Smooth muscle cell (in vitro differentiated cells): ENCODE results near the gene SPR. TPM values are rescaled to one million over a fixed set of nuclear protein-coding genes. Genes with fewer than 3 reads are reported as not detected.

Source experiments
- DNase-seq: peaks from one replicate; lab custom pipeline; 2025; ENCODE audit not compliant: unreplicated experiment; lab: John Stamatoyannopoulos, UW
- H2AFZ ChIP-seq: fragments of 200-600 bp; sonication (generic); 2 replicates; pipeline ENCODE4 v1.6.0; 2016; ENCODE audit warnings: antibody characterized with exemption, low read depth, mild to moderate bottlenecking
- H3F3A ChIP-seq: fragments of 200-600 bp; sonication (generic); 2 replicates; pipeline ENCODE4 v1.6.0; 2017; ENCODE audit warnings: antibody characterized with exemption, low read depth
- H3K27ac ChIP-seq: fragments of 200-600 bp; sonication (generic); 2 replicates; pipeline ENCODE4 v1.5.1; 2016; ENCODE audit warnings: low read depth, mild to moderate bottlenecking
- H3K27me3 ChIP-seq: fragments of 200-600 bp; sonication (generic); 2 replicates; pipeline ENCODE4 v1.6.1; 2016; ENCODE audit warnings: low read depth, mild to moderate bottlenecking
- H3K36me3 ChIP-seq: fragments of 200-600 bp; sonication (generic); 2 replicates; pipeline ENCODE4 v1.5.1; 2016; ENCODE audit warnings: low read depth
- H3K4me1 ChIP-seq: fragments of 200-600 bp; sonication (generic); 2 replicates; pipeline ENCODE4 v1.5.1; 2016; ENCODE audit warnings: low read depth
- H3K4me2 ChIP-seq: fragments of 200-600 bp; sonication (generic); 2 replicates; pipeline ENCODE4 v1.6.0; 2016; ENCODE audit warnings: mild to moderate bottlenecking
- H3K4me3 ChIP-seq: fragments of 200-600 bp; sonication (generic); 2 replicates; pipeline ENCODE4 v1.5.1; 2016; ENCODE audit warnings: mild to moderate bottlenecking
- H3K79me2 ChIP-seq: fragments of 200-600 bp; sonication (generic); 2 replicates; pipeline ENCODE4 v1.6.0; 2016; ENCODE audit warnings: low read depth, mild to moderate bottlenecking
- H3K9ac ChIP-seq: fragments of 200-600 bp; sonication (generic); 2 replicates; pipeline ENCODE4 v1.6.0; 2016; ENCODE audit warnings: low read depth
- H3K9me3 ChIP-seq: fragments of 200-600 bp; sonication (generic); replicated peaks from 2 replicates; pipeline ENCODE4 v1.5.1; 2016; ENCODE audit warnings: low read depth
- H4K20me1 ChIP-seq: fragments of 200-600 bp; sonication (generic); 2 replicates; pipeline ENCODE4 v1.6.0; 2016; ENCODE audit warnings: low read depth
- CTCF ChIP-seq: fragments of 200-600 bp; sonication (generic); IDR thresholded peaks from 2 replicates; pipeline ENCODE4 v1.5.1; 2017; ENCODE audit warnings: borderline replicate concordance, mild to moderate bottlenecking, antibody characterized with exemption; ENCODE audit not compliant: insufficient read depth, poor library complexity, severe bottlenecking
- WGBS: methylation state at CpG from one replicate; pipeline ENCODE4 v1.1.7; 2016; ENCODE audit warnings: low lambda C conversion rate; 5-methylcytosine and 5-hydroxymethylcytosine counted together
- polyA plus RNA-seq: library from polyadenylated mRNA; unstranded; fragments of >200 nt; fragmentation: Nextera tagmentation; extraction: Ambion mirVana; gene quantifications from 2 replicates; pipeline ENCODE4 v1.2.1, GENCODE V29; 2016
- total RNA-seq: library from RNA; depleted of rRNA; stranded (reverse); fragments of >200 nt; gene quantifications from 2 replicates; pipeline ENCODE4 v1.2.3, GENCODE V29; 2014

Gene SPR
- total and polyA plus RNA-seq, 2 experiments from 2014 or later: 4.1 to 13.2 TPM

DNA sequence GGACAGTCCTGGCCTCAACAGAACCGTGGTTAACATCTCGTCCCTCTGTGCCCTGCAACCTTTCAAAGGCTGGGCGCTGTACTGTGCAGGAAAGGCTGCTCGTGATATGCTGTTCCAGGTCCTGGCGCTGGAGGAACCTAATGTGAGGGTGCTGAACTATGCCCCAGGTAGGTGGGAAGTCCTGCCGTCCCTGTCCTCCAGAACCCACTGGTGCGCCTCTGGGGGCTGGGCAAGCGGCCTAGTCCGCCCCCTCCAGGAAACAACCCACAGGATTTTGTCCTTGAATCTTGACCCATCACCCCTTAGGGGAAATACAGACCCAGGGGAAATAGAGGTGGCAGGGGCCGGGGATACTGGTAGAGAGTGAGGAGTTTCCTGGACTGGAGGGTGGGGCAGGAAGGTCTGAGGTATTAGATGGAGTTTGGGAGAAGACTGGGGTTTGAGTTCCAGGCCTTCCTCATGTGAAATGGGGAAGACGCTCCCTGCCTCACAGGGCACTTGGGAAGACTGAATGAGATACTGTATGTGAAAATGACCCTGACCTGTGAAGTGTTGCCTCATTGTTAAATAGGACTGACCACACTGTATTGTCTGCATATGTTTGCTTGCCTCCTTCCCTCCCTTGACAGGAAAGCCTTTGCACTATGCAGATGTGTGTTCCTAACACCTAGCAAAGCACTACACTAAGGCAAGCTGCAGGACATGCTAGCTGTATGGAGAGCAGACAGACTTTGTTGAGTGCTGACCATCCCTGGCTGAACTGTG lies 1.4 kb downstream of the SPR start:
- Histone ChIP-seq H3K79me2 (no peaks in the 10 kb centered on the region), H3K4me3 (no peak overlapping the region)
- no peak for TF ChIP-seq CTCF

DNA sequence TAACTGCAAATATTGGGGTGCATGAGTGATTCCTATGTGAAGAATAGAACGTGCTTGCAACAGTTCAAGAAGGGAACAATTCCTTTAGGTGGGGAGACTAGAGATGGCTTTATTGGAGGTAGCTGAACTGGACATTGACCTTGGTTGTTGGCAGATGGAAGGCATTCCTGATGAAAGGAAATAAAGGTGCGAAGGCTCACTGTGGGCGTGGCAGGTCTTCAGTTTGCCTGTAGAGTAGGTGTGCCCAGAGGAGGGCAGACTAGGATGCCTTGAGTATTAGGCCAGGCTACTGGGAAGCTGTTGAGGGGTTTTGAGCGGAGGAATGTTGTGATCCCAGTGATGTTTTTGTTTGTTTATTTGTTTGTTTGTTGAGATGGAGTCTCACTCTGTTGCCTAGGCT lies 2.8 kb downstream of the SPR start:
- Histone ChIP-seq H3K4me3 (no peak overlapping the region), H3K4me1 (no peaks in the 10 kb centered on the region), H3K79me2 (no peaks in the 10 kb centered on the region), H3K27me3 (peaks cover 3% of the 10 kb centered on the region), H3K9me3 (no peaks in the 10 kb centered on the region), H4K20me1 (peaks cover 13% of the 10 kb centered on the region), H3F3A (no peaks in the 10 kb centered on the region), H3K9ac (no peak overlapping the region), H3K27ac (no peak overlapping the region), H2AFZ (no peak overlapping the region), H3K36me3 (no peaks in the 10 kb centered on the region), H3K4me2 (no peak overlapping the region)
- TF ChIP-seq CTCF: no peak
- 89% methylated on average over 4 of the region's 4 CpGs for WGBS
- DNase-seq: no peak

More for the DNA sequence above, 1.4 kb downstream of the SPR start:
- H2AFZ ChIP-seq: no peak overlapping the region
- peak overlapping the region; percentile 95 for H3K4me2 ChIP-seq
- WGBS: 84% methylated on average over 11 of the region's 11 CpGs
- no peak for DNase-seq
- H4K20me1 ChIP-seq: peaks cover 13% of the 10 kb centered on the region
- no peak overlapping the region for H3K9ac ChIP-seq
- no peaks in the 10 kb centered on the region for H3K27me3 ChIP-seq
- H3F3A ChIP-seq: no peaks in the 10 kb centered on the region
- no peaks in the 10 kb centered on the region for H3K36me3 ChIP-seq
- no peak overlapping the region for H3K27ac ChIP-seq
- no peaks in the 10 kb centered on the region for H3K9me3 ChIP-seq
- H3K4me1 ChIP-seq: no peaks in the 10 kb centered on the region

GRCh38 chr2:72891091-72891818 lies 4.0 kb downstream of the SPR start:
- H3K9me3 ChIP-seq: no peaks in the 10 kb centered on the region
- H3K9ac ChIP-seq: no peak overlapping the region
- no peak for DNase-seq
- no peaks in the 10 kb centered on the region for H3F3A ChIP-seq
- no peak overlapping the region for H3K27ac ChIP-seq
- no peak for TF ChIP-seq CTCF
- no peaks in the 10 kb centered on the region for H3K36me3 ChIP-seq
- H3K4me3 ChIP-seq: no peak overlapping the region
- H2AFZ ChIP-seq: no peak overlapping the region
- peaks cover 5% of the 10 kb centered on the region for H3K4me1 ChIP-seq
- H3K27me3 ChIP-seq: peaks cover 15% of the 10 kb centered on the region
- 90% methylated on average over 8 of the region's 8 CpGs for WGBS
- no peaks in the 10 kb centered on the region for H3K79me2 ChIP-seq
- H4K20me1 ChIP-seq: peaks cover 13% of the 10 kb centered on the region
- no peak overlapping the region for H3K4me2 ChIP-seq
